Lower lobe of right lung (tissue), 2 donors: Measurements from ENCODE around the gene C10orf88. TPM values are rescaled to one million over a fixed set of nuclear protein-coding genes. Genes with fewer than 3 reads are reported as not detected.
A peak's percentile ranks its signal among the peaks of the same experiment; 100 is the strongest.

ENCODE experiments used
- ATAC-seq, 2 donors: fragments of 200-7000 bp; cut with Tn5 transposase; one replicate each; pipeline ENCODE4 v1.9.1; 2020 to 2022; ENCODE audit warnings: mild to moderate bottlenecking in 2 of 2, moderate library complexity in 2 of 2
- DNase-seq: peaks from one replicate; pipeline ENCODE4 v3.0.0-alpha.2; 2020
- H3K27ac ChIP-seq: fragments of 200-600 bp; one replicate; pipeline ENCODE4 v1.8.0; 2022
- H3K27me3 ChIP-seq: fragments of 200-600 bp; one replicate; pipeline ENCODE4 v1.8.0; 2022; ENCODE audit warnings: low read depth
- H3K36me3 ChIP-seq: fragments of 200-600 bp; one replicate; pipeline ENCODE4 v1.8.0; 2022; ENCODE audit warnings: mild to moderate bottlenecking
- H3K4me1 ChIP-seq: fragments of 200-600 bp; one replicate; pipeline ENCODE4 v1.8.0; 2022
- H3K4me3 ChIP-seq: fragments of 200-600 bp; one replicate; pipeline ENCODE4 v1.8.0; 2022; ENCODE audit warnings: mild to moderate bottlenecking
- H3K9me3 ChIP-seq: fragments of 200-600 bp; one replicate; pipeline ENCODE4 v1.8.0; 2022
- CTCF ChIP-seq: fragments of 200-600 bp; IDR thresholded peaks from one replicate; pipeline ENCODE4 v1.8.0; 2022; ENCODE audit warnings: antibody characterized with exemption, mild to moderate bottlenecking
- intact Hi-C: fragments of 100-400 bp; cut with DNase I; formaldehyde crosslinking; loops from one replicate; pipeline ENCODE4 v1.11.0; 2022
- total RNA-seq: library from RNA; stranded (reverse); fragmentation: NEBNext Ultra II Directional; extraction: Animal tissue kit (Norgen Biotek cat#: 25700); gene quantifications from one replicate; pipeline ENCODE4 v1.2.1, GENCODE V29; 2021
- donor health status: DM: no; HTN: yes; CAD: no; lungs with severe emphysema.

The C10orf88 gene
- total RNA-seq, 1 donor from 2014 or later: 7.0 TPM

DNA sequence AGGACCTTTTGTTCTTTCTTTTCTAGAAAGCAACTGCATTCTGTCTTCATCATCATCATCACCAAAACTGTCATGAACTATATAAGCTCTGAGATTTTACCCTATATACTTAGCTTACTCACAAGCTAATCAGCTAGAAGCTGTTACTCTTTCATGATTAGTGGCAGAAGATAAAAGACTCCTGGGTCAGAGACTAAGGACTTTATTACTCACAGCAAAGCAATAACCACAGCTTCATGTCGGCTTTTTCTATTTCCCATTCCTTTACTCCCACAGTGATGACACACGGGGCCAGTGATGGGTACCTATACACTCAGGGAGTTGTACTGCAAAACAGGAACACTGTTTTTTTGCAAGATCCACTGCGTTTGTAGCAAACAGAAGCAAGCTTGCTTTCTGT is 8.4 kb upstream of the C10orf88 start:
- DNase-seq (no peak), ATAC-seq (no peak)
- H3K4me1 ChIP-seq: no peaks in the 10 kb centered on the region
- no peak overlapping the region for H3K4me3 ChIP-seq
- H3K36me3 ChIP-seq: no peaks in the 10 kb centered on the region
- intact Hi-C loops: no loop called here
- no peak overlapping the region for H3K27ac ChIP-seq
- TF ChIP-seq CTCF: no peak
- peaks cover 11% of the 10 kb centered on the region for H3K9me3 ChIP-seq
- no peaks in the 10 kb centered on the region for H3K27me3 ChIP-seq

DNA sequence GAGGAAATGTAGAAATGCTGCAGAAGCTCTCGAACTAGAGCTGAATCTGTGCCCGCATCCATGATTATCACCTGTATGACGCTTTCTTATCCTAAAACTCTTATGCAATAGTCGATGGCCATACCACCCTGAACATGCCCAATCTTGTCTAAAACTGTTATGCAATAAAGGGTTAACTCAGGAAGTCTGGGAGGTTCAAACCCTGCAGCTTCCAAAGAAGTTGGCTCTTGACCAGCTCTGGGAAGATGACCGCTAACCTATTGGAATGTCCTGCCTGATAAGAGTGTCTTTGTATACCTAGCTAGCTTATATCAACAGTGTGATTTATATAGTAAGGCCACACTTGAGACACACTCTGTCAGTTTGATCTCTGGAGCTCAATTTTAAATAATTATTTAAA is 3.4 kb upstream of the C10orf88 start:
- TF ChIP-seq CTCF: no peak
- H3K36me3 ChIP-seq: no peaks in the 10 kb centered on the region
- H3K27ac ChIP-seq: no peak overlapping the region
- intact Hi-C loops: no loop called here
- peaks cover 18% of the 10 kb centered on the region for H3K4me1 ChIP-seq
- no peak overlapping the region for H3K4me3 ChIP-seq
- no peaks in the 10 kb centered on the region for H3K9me3 ChIP-seq
- ATAC-seq (no peak), DNase-seq (no peak)
- no peaks in the 10 kb centered on the region for H3K27me3 ChIP-seq

DNA sequence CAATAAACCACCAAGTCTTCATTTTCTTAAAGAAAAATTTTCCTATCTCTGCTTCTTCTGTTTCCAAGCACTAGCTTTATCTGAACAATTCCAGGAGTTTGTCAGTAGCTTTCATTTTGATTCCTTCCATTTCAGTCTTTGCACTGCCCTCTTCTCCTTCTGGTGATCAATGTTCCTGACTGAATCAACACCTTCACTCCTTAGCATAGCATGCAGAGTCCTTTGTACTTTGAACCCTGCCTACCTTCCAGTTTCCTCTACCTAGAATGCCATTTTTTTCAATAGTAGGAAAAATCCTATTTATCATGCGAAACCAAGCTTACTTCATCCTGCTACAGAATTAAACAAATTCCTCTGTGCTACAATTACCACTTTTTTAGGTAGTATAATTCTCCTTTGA is 1.9 kb upstream of the C10orf88 start:
- H3K9me3 ChIP-seq: no peaks in the 10 kb centered on the region
- intact Hi-C loops: no loop called here

GRCh38 chr10:122954731-122955050 is 664 bp upstream of the C10orf88 start:
- Histone ChIP-seq H3K27me3 (no peaks in the 10 kb centered on the region), H3K36me3 (no peaks in the 10 kb centered on the region), H3K4me1 (peaks cover 24% of the 10 kb centered on the region), H3K4me3 (peak overlapping the region; percentile 85), H3K27ac (peak overlapping the region; percentile 79), H3K9me3 (no peaks in the 10 kb centered on the region)
- ATAC-seq: no peak
- DNase-seq: peak; percentile 45
- intact Hi-C loops: no loop called here
- TF ChIP-seq CTCF: no peak

More for the DNA sequence above, 1.9 kb upstream of the C10orf88 start:
- Histone ChIP-seq H3K27me3 (no peaks in the 10 kb centered on the region), H3K27ac (no peak overlapping the region), H3K36me3 (no peaks in the 10 kb centered on the region), H3K4me3 (no peak overlapping the region), H3K4me1 (peaks cover 24% of the 10 kb centered on the region)
- DNase-seq: no peak
- ATAC-seq: no peak
- TF ChIP-seq CTCF: no peak

GRCh38 chr10:122949296-122949695 is 4.7 kb downstream of the C10orf88 start:
- Histone ChIP-seq H3K36me3 (peaks cover 37% of the 10 kb centered on the region), H3K4me3 (no peak overlapping the region), H3K4me1 (peaks cover 18% of the 10 kb centered on the region), H3K27ac (no peak overlapping the region), H3K27me3 (no peaks in the 10 kb centered on the region), H3K9me3 (no peaks in the 10 kb centered on the region)
- DNase-seq (no peak), ATAC-seq (no peak)
- no peak for TF ChIP-seq CTCF
- intact Hi-C loops: no loop called here

DNA sequence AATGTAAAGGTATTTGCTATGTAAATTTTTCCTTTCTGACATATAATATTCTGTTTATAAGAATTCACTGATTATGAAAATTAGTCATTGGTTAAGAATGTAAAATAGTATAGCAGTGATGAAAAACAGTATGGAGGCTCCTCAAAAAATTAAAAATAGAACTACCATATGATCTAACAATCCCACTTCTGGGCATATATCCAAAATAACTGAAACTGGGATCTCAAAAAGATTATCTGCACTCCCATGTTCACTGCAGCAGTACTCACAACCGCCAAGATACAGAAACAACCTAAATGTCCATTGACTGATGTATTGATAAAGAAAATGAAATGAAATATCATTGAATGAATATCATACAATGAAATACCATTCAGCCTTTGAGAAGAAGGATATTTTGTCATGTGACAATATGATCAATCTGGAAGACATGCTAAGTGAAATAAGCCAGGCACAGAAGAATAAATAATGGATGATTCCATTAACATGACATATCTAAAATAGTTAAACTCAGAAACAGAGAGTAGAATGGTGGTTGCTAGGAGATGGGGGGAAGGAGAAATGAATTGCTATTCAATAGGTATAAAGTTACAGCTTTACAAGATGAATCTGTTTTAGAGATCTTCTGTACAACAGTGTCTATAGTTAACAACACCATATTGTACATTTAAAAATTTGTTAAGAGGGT is 14.0 kb downstream of the C10orf88 start:
- DNase-seq: no peak
- H3K4me1 ChIP-seq: no peaks in the 10 kb centered on the region

More for the DNA sequence above, 14.0 kb downstream of the C10orf88 start:
- H3K27me3 ChIP-seq: no peaks in the 10 kb centered on the region
- peaks cover 31% of the 10 kb centered on the region for H3K36me3 ChIP-seq
- no peak overlapping the region for H3K27ac ChIP-seq
- no peak overlapping the region for H3K4me3 ChIP-seq
- intact Hi-C loops: no loop called here
- no peak for TF ChIP-seq CTCF
- ATAC-seq: no peak
- H3K9me3 ChIP-seq: no peaks in the 10 kb centered on the region
